Measurements from ENCODE around the gene HAPSTR1. TPM values are rescaled to one million over a fixed set of nuclear protein-coding genes. Genes with fewer than 3 reads are reported as not detected.

HAPSTR1 gene
- total RNA-seq, 1 experiment from 2014 or later, result 85.2 TPM

- TF ChIP-seq CTCF (conservative IDR thresholded peaks at IDR 0.05), result no peak
- H3K18ac ChIP-seq (ENCODE audit: insufficient read length, low read depth, low read length), result no peak overlapping the region
- H3K4ac ChIP-seq (ENCODE audit: low read depth, low read length), result no peak overlapping the region
- H3K9me3 Mint-ChIP-seq, result no peaks in the 10 kb centered on the region
- H2BK15ac ChIP-seq (ENCODE audit: low read depth, low read length), result no peak overlapping the region
- no peaks in the 10 kb centered on the region; the same call in 1 of the 2 replicates for H3K27me3 Mint-ChIP-seq (ENCODE audit: low read depth)
- no peak overlapping the region for H4K91ac ChIP-seq (ENCODE audit: insufficient read length, low read depth, low read length)
- H3K4me1 Mint-ChIP-seq, result peaks cover 43 to 52% of the 10 kb centered on the region in 2 experiments
- no CpG with 5 or more reads among the region's 3 CpGs for WGBS (ENCODE audit: extremely low coverage, insufficient read length, low lambda C conversion rate)
- no peak for DNase-seq
- H3K36me3 Mint-ChIP-seq (ENCODE audit: insufficient read depth in 1 of 3, low read depth in 3 of 3), result peaks cover 29 to 65% (median 46%) of the 10 kb centered on the region in 3 experiments; a peak in 6 of 7 replicates
- no peak overlapping the region for H2AK5ac ChIP-seq (ENCODE audit: insufficient read length, low read length)
- no peak overlapping the region for H3K4me3 Mint-ChIP-seq
- H3K56ac ChIP-seq (ENCODE audit: insufficient read length, low read depth, low read length), result no peak overlapping the region
- no peak overlapping the region for H3K23ac ChIP-seq (ENCODE audit: insufficient read length, low read depth, low read length)
- H3T11ph ChIP-seq (ENCODE audit: low read length), result no peak overlapping the region
- no peak overlapping the region for H2BK20ac ChIP-seq (ENCODE audit: low read depth, low read length, poor library complexity, severe bottlenecking)
- no peaks in the 10 kb centered on the region for H4K20me1 ChIP-seq (ENCODE audit: control insufficient read depth, insufficient read depth, insufficient read length)
- H2BK5ac ChIP-seq (ENCODE audit: insufficient read length, low read length), result no peak overlapping the region
- peak overlapping the region in 1 of 3 experiments; percentile 17; a peak in 3 of 7 replicates for H3K27ac Mint-ChIP-seq
- H2BK12ac ChIP-seq (ENCODE audit: insufficient read length, low read depth, low read length), result no peak overlapping the region
- H3K23me2 ChIP-seq (ENCODE audit: insufficient read length, low read depth, low read length, poor library complexity, severe bottlenecking), result no peaks in the 10 kb centered on the region
- H2BK120ac ChIP-seq (ENCODE audit: low read depth, low read length, poor library complexity, severe bottlenecking), result no peak overlapping the region
- no peak overlapping the region for H4K5ac ChIP-seq (ENCODE audit: insufficient read length, low read depth, low read length)
- H3K27me3 ChIP-seq (ENCODE audit: insufficient read depth, low read length), result no peaks in the 10 kb centered on the region
- no peak overlapping the region for H3K4me2 ChIP-seq (ENCODE audit: insufficient read depth, insufficient read length, low read length)
- no peak overlapping the region for H4K8ac ChIP-seq (replicated peaks; ENCODE audit: insufficient read length, low read depth, low read length)
- peaks cover 3% of the 10 kb centered on the region; the same call in 1 of the 2 replicates for H3K4me1 ChIP-seq (ENCODE audit: insufficient read depth, low read length)
- no peak overlapping the region for H3K27ac ChIP-seq (ENCODE audit: insufficient read length, low read depth, low read length)
- H3K9ac ChIP-seq (ENCODE audit: extremely low read depth, insufficient read length, low read length), result no peak overlapping the region
- H3K79me2 ChIP-seq (ENCODE audit: insufficient read depth, low read length), result peaks cover 13% of the 10 kb centered on the region; the same call in 1 of the 2 replicates
- no peaks in the 10 kb centered on the region for H3K9me3 ChIP-seq (ENCODE audit: control insufficient read depth, low read depth, low read length)
- no peak overlapping the region for H2AFZ ChIP-seq (ENCODE audit: low read length)
- H3K79me1 ChIP-seq (ENCODE audit: insufficient read depth, low read depth, low read length, poor library complexity, severe bottlenecking), result peaks cover 2% of the 10 kb centered on the region
- no peak overlapping the region for H3K14ac ChIP-seq (ENCODE audit: insufficient read depth, low read length)
Measured at GRCh38 chr16:9115277-9115676, 23.8 kb downstream of the HAPSTR1 start.

Measured in H9 (cell line).